HEK293 (cell line): Measurements from ENCODE around the gene ZNF425.

Experiments
- BCL11A ChIP-seq: fragments of 450-650 bp; formaldehyde crosslinking; IDR thresholded peaks from 2 replicates; pipeline ENCODE4 v1.5.1; 2016; ENCODE audit warnings: low read depth, missing biosample characterization, missing genetic modification characterization
- BCL6B ChIP-seq: fragments of 450-650 bp; formaldehyde crosslinking; IDR thresholded peaks from 2 replicates; pipeline ENCODE4 v1.5.1; 2017; ENCODE audit warnings: missing biosample characterization, missing genetic modification characterization
- CTCF ChIP-seq: fragments of 450-650 bp; formaldehyde crosslinking; IDR thresholded peaks from 2 replicates; pipeline ENCODE4 v1.5.1; 2016; ENCODE audit warnings: missing biosample characterization, missing genetic modification characterization
- GLIS2 ChIP-seq: fragments of 450-650 bp; formaldehyde crosslinking; IDR thresholded peaks from 2 replicates; pipeline ENCODE4 v1.5.1; 2016; ENCODE audit warnings: missing biosample characterization, missing genetic modification characterization
- KLF9 ChIP-seq: fragments of 450-650 bp; formaldehyde crosslinking; IDR thresholded peaks from 2 replicates; pipeline ENCODE4 v1.5.1; 2016; ENCODE audit warnings: missing biosample characterization, missing genetic modification characterization, low read depth
- MYNN ChIP-seq: fragments of 450-650 bp; formaldehyde crosslinking; IDR thresholded peaks from 2 replicates; pipeline ENCODE4 v1.5.1; 2016; ENCODE audit warnings: missing biosample characterization, missing genetic modification characterization, borderline replicate concordance
- OSR2 ChIP-seq: fragments of 450-650 bp; formaldehyde crosslinking; IDR thresholded peaks from 2 replicates; pipeline ENCODE4 v1.5.1; 2016; ENCODE audit warnings: missing biosample characterization, missing genetic modification characterization
- OVOL3 ChIP-seq: fragments of 450-650 bp; formaldehyde crosslinking; IDR thresholded peaks from 2 replicates; pipeline ENCODE4 v1.5.1; 2016; ENCODE audit warnings: missing biosample characterization, missing genetic modification characterization
- REPIN1 ChIP-seq: fragments of 450-650 bp; formaldehyde crosslinking; IDR thresholded peaks from 2 replicates; pipeline ENCODE4 v1.5.1; 2017; ENCODE audit warnings: missing biosample characterization, missing genetic modification characterization, low read depth
- YY1 ChIP-seq: fragments of 450-650 bp; formaldehyde crosslinking; IDR thresholded peaks from 2 replicates; pipeline ENCODE4 v1.5.1; 2018; ENCODE audit warnings: missing biosample characterization, missing genetic modification characterization
- ZBTB20 ChIP-seq: fragments of 450-650 bp; formaldehyde crosslinking; IDR thresholded peaks from 2 replicates; pipeline ENCODE4 v1.5.1; 2016; ENCODE audit warnings: missing biosample characterization, missing genetic modification characterization
- ZNF114 ChIP-seq: fragments of 450-650 bp; formaldehyde crosslinking; IDR thresholded peaks from 2 replicates; pipeline ENCODE4 v1.5.0; 2017; ENCODE audit warnings: missing biosample characterization, missing genetic modification characterization
- ZNF138 ChIP-seq: fragments of 450-650 bp; formaldehyde crosslinking; IDR thresholded peaks from 2 replicates; pipeline ENCODE4 v1.5.1; 2016; ENCODE audit warnings: missing biosample characterization, missing genetic modification characterization, borderline replicate concordance
- ZNF2 ChIP-seq: fragments of 450-650 bp; formaldehyde crosslinking; IDR thresholded peaks from 2 replicates; pipeline ENCODE4 v1.5.1; 2016; ENCODE audit warnings: missing biosample characterization, missing genetic modification characterization
- ZNF202 ChIP-seq: fragments of 450-650 bp; formaldehyde crosslinking; IDR thresholded peaks from 2 replicates; pipeline ENCODE4 v1.5.1; 2016; ENCODE audit warnings: missing biosample characterization, missing genetic modification characterization, borderline replicate concordance
- ZNF24 ChIP-seq: fragments of 450-650 bp; formaldehyde crosslinking; IDR thresholded peaks from 2 replicates; pipeline ENCODE4 v1.5.1; 2016; ENCODE audit warnings: missing biosample characterization, missing genetic modification characterization
- ZNF248 ChIP-seq: fragments of 450-650 bp; formaldehyde crosslinking; IDR thresholded peaks from 2 replicates; pipeline ENCODE4 v1.5.1; 2017; ENCODE audit warnings: missing biosample characterization, missing genetic modification characterization
- ZNF274 ChIP-seq, 2 experiments: fragments of 200-500 bp in 1 of 2; fragments of 450-650 bp in 1 of 2; sonication (Bioruptor generic) in 1 of 2; formaldehyde crosslinking in 1 of 2; IDR thresholded peaks; 2 replicates each; pipeline versions ENCODE4 v1.5.1 to v1.6.1; 2014 to 2016; ENCODE audit warnings: borderline replicate concordance in 1 of 2, inconsistent platforms in 1 of 2, low read length in 1 of 2, missing biosample characterization in 1 of 2, missing genetic modification characterization in 1 of 2
- ZNF311 ChIP-seq: fragments of 450-650 bp; formaldehyde crosslinking; IDR thresholded peaks from 2 replicates; pipeline ENCODE4 v1.5.1; 2017; ENCODE audit warnings: missing biosample characterization, missing genetic modification characterization, borderline replicate concordance
- ZNF354C ChIP-seq: fragments of 450-650 bp; formaldehyde crosslinking; IDR thresholded peaks from 2 replicates; pipeline ENCODE4 v1.5.1; 2016; ENCODE audit warnings: missing biosample characterization, missing genetic modification characterization, low read depth, borderline replicate concordance
- ZNF391 ChIP-seq: fragments of 450-650 bp; formaldehyde crosslinking; IDR thresholded peaks from 2 replicates; pipeline ENCODE4 v1.5.1; 2016; ENCODE audit warnings: low read depth, missing biosample characterization, missing genetic modification characterization, borderline replicate concordance
- ZNF416 ChIP-seq: fragments of 450-650 bp; formaldehyde crosslinking; IDR thresholded peaks from 2 replicates; pipeline ENCODE4 v1.5.1; 2016; ENCODE audit warnings: missing biosample characterization, missing genetic modification characterization
- ZNF423 ChIP-seq: fragments of 450-650 bp; formaldehyde crosslinking; IDR thresholded peaks from 2 replicates; pipeline ENCODE4 v1.5.1; 2016; ENCODE audit warnings: missing biosample characterization, missing genetic modification characterization
- ZNF473 ChIP-seq: fragments of 450-650 bp; formaldehyde crosslinking; IDR thresholded peaks from 2 replicates; pipeline ENCODE4 v1.5.1; 2017; ENCODE audit warnings: missing biosample characterization, missing genetic modification characterization
- ZNF48 ChIP-seq: fragments of 450-650 bp; formaldehyde crosslinking; IDR thresholded peaks from 2 replicates; pipeline ENCODE4 v1.5.1; 2016; ENCODE audit warnings: missing biosample characterization, missing genetic modification characterization
- ZNF501 ChIP-seq: fragments of 450-650 bp; formaldehyde crosslinking; IDR thresholded peaks from 2 replicates; pipeline ENCODE4 v1.5.1; 2016; ENCODE audit warnings: missing biosample characterization, missing genetic modification characterization
- ZNF521 ChIP-seq: fragments of 450-650 bp; formaldehyde crosslinking; IDR thresholded peaks from 2 replicates; pipeline ENCODE4 v1.5.1; 2017; ENCODE audit warnings: missing biosample characterization, mild to moderate bottlenecking, missing genetic modification characterization
- ZNF560 ChIP-seq: fragments of 450-650 bp; formaldehyde crosslinking; IDR thresholded peaks from 2 replicates; pipeline ENCODE4 v1.5.1; 2017; ENCODE audit warnings: missing biosample characterization, missing genetic modification characterization, borderline replicate concordance
- ZNF561 ChIP-seq: fragments of 450-650 bp; IDR thresholded peaks from 2 replicates; pipeline ENCODE4 v1.5.1; 2018; ENCODE audit warnings: missing biosample characterization, missing genetic modification characterization, borderline replicate concordance
- ZNF585B ChIP-seq: fragments of 450-650 bp; formaldehyde crosslinking; IDR thresholded peaks from 2 replicates; pipeline ENCODE4 v1.5.1; 2016; ENCODE audit warnings: missing biosample characterization, missing genetic modification characterization
- ZNF600 ChIP-seq: fragments of 450-650 bp; formaldehyde crosslinking; IDR thresholded peaks from 2 replicates; pipeline ENCODE4 v1.5.1; 2016; ENCODE audit warnings: missing biosample characterization, missing genetic modification characterization
- ZNF791 ChIP-seq: fragments of 450-650 bp; formaldehyde crosslinking; IDR thresholded peaks from 2 replicates; pipeline ENCODE4 v1.5.1; 2016; ENCODE audit warnings: missing biosample characterization, missing genetic modification characterization
- ZNF837 ChIP-seq: fragments of 450-650 bp; formaldehyde crosslinking; IDR thresholded peaks from 2 replicates; pipeline ENCODE4 v1.5.1; 2016; ENCODE audit warnings: missing biosample characterization, missing genetic modification characterization
- ZSCAN30 ChIP-seq: fragments of 450-650 bp; IDR thresholded peaks from 2 replicates; pipeline ENCODE4 v1.5.1; 2018; ENCODE audit warnings: missing biosample characterization, mild to moderate bottlenecking, missing genetic modification characterization, moderate library complexity
- ZSCAN4 ChIP-seq: fragments of 450-650 bp; formaldehyde crosslinking; IDR thresholded peaks from 2 replicates; pipeline ENCODE4 v1.5.1; 2017; ENCODE audit warnings: missing biosample characterization, missing genetic modification characterization
- ZSCAN5A ChIP-seq: fragments of 450-650 bp; formaldehyde crosslinking; IDR thresholded peaks from 2 replicates; pipeline ENCODE4 v1.5.1; 2016; ENCODE audit warnings: missing biosample characterization, missing genetic modification characterization

The ZNF425 gene

GRCh38 chr7:149147752-149148653 is 21.9 kb upstream of the ZNF425 start (continued):
- TF ChIP-seq YY1 (peak; percentile 63), ZBTB20 (tag by site-specific recombination) (peak; percentile 98), OVOL3 (tag by site-specific recombination) (no peak), ZNF202 (tag by site-specific recombination) (no peak), ZNF791 (tag by site-specific recombination) (no peak), ZSCAN5A (tag by site-specific recombination) (no peak), BCL6B (tag by site-specific recombination) (no peak), ZNF501 (peak; percentile 92), CTCF (peak; percentile 66), ZNF2 (tag by site-specific recombination) (peak; percentile 68; the same call in 1 of the 2 replicates), ZNF138 (tag by site-specific recombination) (no peak), ZNF561 (tag by site-specific recombination) (no peak; the same call in 1 of the 2 replicates), ZNF560 (tag by site-specific recombination) (no peak), ZNF248 (no peak), ZNF600 (tag by site-specific recombination) (peak; percentile 54; the same call in 1 of the 2 replicates), ZNF585B (tag by site-specific recombination) (no peak), ZSCAN30 (no peak; the same call in 1 of the 2 replicates), ZNF473 (tag by site-specific recombination) (no peak), OSR2 (no peak), ZNF311 (tag by site-specific recombination) (no peak), ZSCAN4 (tag by site-specific recombination) (no peak), KLF9 (tag by site-specific recombination) (peak; percentile 74), ZNF274 (IDR thresholded peaks at IDR 0.05; ENCODE audit: low read length) (no peak), ZNF274 (tag by site-specific recombination; IDR thresholded peaks at IDR 0.05; ENCODE audit: borderline replicate concordance) (no peak), GLIS2 (peak; percentile 82), ZNF391 (tag by site-specific recombination) (peak; percentile 71), MYNN (tag by site-specific recombination) (no peak), ZNF48 (tag by site-specific recombination) (no peak), ZNF837 (no peak), BCL11A (tag by site-specific recombination) (no peak), ZNF423 (tag by site-specific recombination) (no peak), REPIN1 (tag by site-specific recombination) (no peak), ZNF521 (tag by site-specific recombination) (no peak), ZNF114 (tag by site-specific recombination) (no peak), ZNF416 (tag by site-specific recombination) (no peak), ZNF24 (tag by site-specific recombination) (no peak), ZNF354C (tag by site-specific recombination) (no peak)
